ENCODE data around the gene TMEM80. TPM values are rescaled to one million over a fixed set of nuclear protein-coding genes. Genes with fewer than 3 reads are reported as not detected.
"Not testable (repeated sequence)": the region's sequence is repeated elsewhere in the genome, so short reads cannot be mapped to it uniquely, and the experiment has no call there.

TMEM80 gene
- total RNA-seq, 1 experiment from 2014 or later = 17.6 TPM

DNA sequence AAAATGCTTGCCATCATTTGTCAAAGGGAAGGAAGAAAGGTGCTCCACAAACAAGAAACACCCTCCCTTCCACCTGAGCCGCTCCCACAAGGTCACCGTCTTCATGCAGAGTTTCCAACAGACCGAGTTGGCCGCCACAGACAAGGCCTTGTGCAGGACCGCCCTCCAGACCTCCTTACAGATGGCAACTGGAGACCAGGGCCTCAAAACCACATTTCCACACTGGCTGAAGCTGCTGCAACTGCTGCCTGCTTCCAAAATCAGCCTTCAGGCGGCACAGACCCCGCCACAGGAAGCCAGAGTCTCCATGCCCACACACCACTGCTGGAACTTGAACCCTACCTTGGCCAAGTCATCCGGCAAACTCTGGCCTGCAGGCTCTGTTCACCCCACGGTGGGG is 6.9 kb upstream of the TMEM80 start:
- Histone ChIP-seq H3K36me3 (ENCODE audit: insufficient read depth, low read length, poor library complexity, severe bottlenecking) (peaks cover 42% of the 10 kb centered on the region), H3K27me3 (replicated peaks; ENCODE audit: insufficient read depth, low read depth, low read length, poor library complexity) (no peaks in the 10 kb centered on the region), H3K4me1 (ENCODE audit: insufficient read depth, low read length, poor library complexity, severe bottlenecking) (peaks cover 10% of the 10 kb centered on the region), H3K4me3 (ENCODE audit: low read depth, low read length, poor library complexity, severe bottlenecking) (no peak overlapping the region), H3K27ac (ENCODE audit: low read depth, low read length, poor library complexity, severe bottlenecking) (no peak overlapping the region), H3K9me3 (ENCODE audit: low read depth, low read length, poor library complexity, severe bottlenecking) (no peaks in the 10 kb centered on the region)
- no peak for DNase-seq (ENCODE audit: low spot score)
- POLR2A ChIA-PET (ENCODE audit: low non-redundant PET) = no interaction called here
- CTCF ChIA-PET = no interaction called here
- no TSS peak for BruUV-seq (replicated peaks)
- TF ChIP-seq, protein P1, sequence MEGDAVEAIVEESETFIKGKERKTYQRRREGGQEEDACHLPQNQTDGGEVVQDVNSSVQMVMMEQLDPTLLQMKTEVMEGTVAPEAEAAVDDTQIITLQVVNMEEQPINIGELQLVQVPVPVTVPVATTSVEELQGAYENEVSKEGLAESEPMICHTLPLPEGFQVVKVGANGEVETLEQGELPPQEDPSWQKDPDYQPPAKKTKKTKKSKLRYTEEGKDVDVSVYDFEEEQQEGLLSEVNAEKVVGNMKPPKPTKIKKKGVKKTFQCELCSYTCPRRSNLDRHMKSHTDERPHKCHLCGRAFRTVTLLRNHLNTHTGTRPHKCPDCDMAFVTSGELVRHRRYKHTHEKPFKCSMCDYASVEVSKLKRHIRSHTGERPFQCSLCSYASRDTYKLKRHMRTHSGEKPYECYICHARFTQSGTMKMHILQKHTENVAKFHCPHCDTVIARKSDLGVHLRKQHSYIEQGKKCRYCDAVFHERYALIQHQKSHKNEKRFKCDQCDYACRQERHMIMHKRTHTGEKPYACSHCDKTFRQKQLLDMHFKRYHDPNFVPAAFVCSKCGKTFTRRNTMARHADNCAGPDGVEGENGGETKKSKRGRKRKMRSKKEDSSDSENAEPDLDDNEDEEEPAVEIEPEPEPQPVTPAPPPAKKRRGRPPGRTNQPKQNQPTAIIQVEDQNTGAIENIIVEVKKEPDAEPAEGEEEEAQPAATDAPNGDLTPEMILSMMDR (conservative IDR thresholded peaks at IDR 0.05; ENCODE audit: low read depth, low read length) = no peak
- no peak for TF ChIP-seq EZH2 (IDR thresholded peaks at IDR 0.05; ENCODE audit: borderline replicate concordance, low read depth, low read length, poor library complexity, severe bottlenecking)
- intact Hi-C loops (cut with micrococcal nuclease; ENCODE audit: unreplicated experiment) = no loop called here

DNA sequence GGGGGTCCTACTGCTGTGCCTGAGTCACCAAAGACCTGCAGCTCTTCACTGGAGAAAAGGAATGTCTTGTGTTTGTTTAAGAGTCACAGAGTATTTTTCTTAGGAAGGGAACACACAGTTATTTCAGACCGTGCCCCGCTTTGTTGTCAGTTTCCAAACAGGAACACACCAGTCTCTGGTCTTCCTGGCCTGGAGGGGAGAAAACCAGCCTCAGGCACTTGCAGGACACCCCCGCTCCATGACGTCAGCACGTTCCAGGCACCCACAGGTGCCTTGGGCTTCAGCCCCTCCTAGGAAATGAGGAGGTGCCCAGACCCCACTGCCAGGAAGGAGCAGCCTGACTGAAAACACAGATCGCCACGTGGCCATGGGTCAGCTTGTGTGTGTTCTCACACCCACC is 6.0 kb upstream of the TMEM80 start:
- H3K27ac ChIP-seq (ENCODE audit: low read depth, low read length, poor library complexity, severe bottlenecking) = no peak overlapping the region
- no peak for DNase-seq (ENCODE audit: low spot score)
- H3K9me3 ChIP-seq (ENCODE audit: low read depth, low read length, poor library complexity, severe bottlenecking) = no peaks in the 10 kb centered on the region
- TF ChIP-seq EZH2 (IDR thresholded peaks at IDR 0.05; ENCODE audit: borderline replicate concordance, low read depth, low read length, poor library complexity, severe bottlenecking) = no peak
- TF ChIP-seq, protein P1 (conservative IDR thresholded peaks at IDR 0.05; ENCODE audit: low read depth, low read length) = no peak
- CTCF ChIA-PET = no interaction called here
- POLR2A ChIA-PET (ENCODE audit: low non-redundant PET) = no interaction called here
- H3K4me1 ChIP-seq (ENCODE audit: insufficient read depth, low read length, poor library complexity, severe bottlenecking) = peaks cover 16% of the 10 kb centered on the region
- peaks cover 34% of the 10 kb centered on the region for H3K36me3 ChIP-seq (ENCODE audit: insufficient read depth, low read length, poor library complexity, severe bottlenecking)
- no peak overlapping the region for H3K4me3 ChIP-seq (ENCODE audit: low read depth, low read length, poor library complexity, severe bottlenecking)
- H3K27me3 ChIP-seq (replicated peaks; ENCODE audit: insufficient read depth, low read depth, low read length, poor library complexity) = no peaks in the 10 kb centered on the region
- intact Hi-C loops (cut with micrococcal nuclease; ENCODE audit: unreplicated experiment) = no loop called here
- BruUV-seq (replicated peaks) = no TSS peak

DNA sequence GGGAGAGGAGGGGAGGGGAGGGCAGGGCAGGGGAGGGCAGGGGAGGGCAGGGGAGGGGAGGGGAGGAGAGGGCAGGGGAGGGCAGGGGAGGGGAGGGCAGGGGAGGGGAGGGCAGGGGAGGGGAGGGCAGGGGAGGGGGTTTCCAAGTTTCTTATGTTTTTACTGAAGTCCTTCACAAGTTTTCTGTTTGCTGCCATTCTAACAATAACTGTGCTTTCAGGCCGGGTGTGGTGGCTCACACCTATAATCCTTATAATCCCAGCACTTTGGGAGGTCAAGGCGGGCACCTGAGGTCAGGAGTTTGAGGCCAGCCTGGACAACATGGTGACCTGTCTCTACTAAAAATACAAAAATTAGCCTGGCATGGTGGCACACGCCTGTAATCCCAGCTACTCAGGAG is 5.4 kb upstream of the TMEM80 start:
- intact Hi-C loops (cut with micrococcal nuclease; ENCODE audit: unreplicated experiment); H3K4me3 ChIP-seq (ENCODE audit: low read depth, low read length, poor library complexity, severe bottlenecking); H3K27ac ChIP-seq (ENCODE audit: low read depth, low read length, poor library complexity, severe bottlenecking); CTCF ChIA-PET; H3K27me3 ChIP-seq (replicated peaks; ENCODE audit: insufficient read depth, low read depth, low read length, poor library complexity); POLR2A ChIA-PET (ENCODE audit: low non-redundant PET); H3K9me3 ChIP-seq (ENCODE audit: low read depth, low read length, poor library complexity, severe bottlenecking); DNase-seq (ENCODE audit: low spot score); BruUV-seq (replicated peaks): not testable (repeated sequence)
- Histone ChIP-seq H3K4me1 (ENCODE audit: insufficient read depth, low read length, poor library complexity, severe bottlenecking) (peaks cover 16% of the 10 kb centered on the region), H3K36me3 (ENCODE audit: insufficient read depth, low read length, poor library complexity, severe bottlenecking) (peaks cover 31% of the 10 kb centered on the region)

DNA sequence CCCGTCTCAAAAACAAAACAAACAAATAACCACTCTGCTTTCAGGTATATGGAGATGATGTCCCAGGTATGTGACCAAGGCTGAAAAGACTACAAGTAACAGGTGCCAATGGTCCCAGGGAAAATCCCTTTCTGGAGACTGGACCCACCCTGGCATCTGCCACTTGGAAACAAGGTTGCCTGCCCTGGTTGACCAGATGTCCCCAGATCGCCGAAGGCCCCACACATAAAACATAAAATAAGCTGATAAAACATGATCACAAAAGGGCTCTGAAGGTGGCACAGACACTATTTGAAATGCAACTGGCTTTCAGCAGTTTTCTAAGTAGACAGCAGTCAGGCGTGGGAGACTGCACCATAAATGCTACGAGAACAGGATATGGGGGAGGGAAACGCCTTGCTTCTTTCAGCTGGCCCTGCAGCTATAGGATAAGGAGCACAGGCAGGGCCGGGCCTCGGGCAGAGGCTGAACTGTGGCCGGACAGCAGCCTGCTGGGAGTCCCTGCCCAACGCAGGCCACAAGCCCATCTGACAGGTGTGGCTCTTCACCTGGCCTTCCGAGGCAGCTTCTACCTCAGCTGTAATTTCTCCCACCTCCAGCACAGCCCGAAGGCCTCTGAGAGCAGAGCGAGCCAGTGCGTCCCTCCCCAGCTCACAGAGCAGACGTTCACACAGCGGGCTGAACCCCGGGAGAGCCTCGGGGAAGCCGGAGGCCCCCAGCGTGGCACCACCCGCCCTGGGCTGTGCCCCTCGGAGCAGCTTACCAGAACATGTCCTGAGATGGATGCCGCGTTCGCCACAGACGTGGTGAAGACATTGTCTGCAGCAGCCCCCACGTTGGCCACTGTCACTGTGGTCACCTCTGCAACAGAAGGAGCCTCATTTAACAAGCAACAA is 4.6 kb upstream of the TMEM80 start:
- BruUV-seq (replicated peaks) = no TSS peak
- ChIA-PET CTCF (no interaction called here), POLR2A (ENCODE audit: low non-redundant PET) (no interaction called here)
- H3K27me3 ChIP-seq (replicated peaks; ENCODE audit: insufficient read depth, low read depth, low read length, poor library complexity) = no peaks in the 10 kb centered on the region
- no peak for DNase-seq (ENCODE audit: low spot score)
- no peaks in the 10 kb centered on the region for H3K9me3 ChIP-seq (ENCODE audit: low read depth, low read length, poor library complexity, severe bottlenecking)
- intact Hi-C loops (cut with micrococcal nuclease; ENCODE audit: unreplicated experiment) = no loop called here
- H3K27ac ChIP-seq (ENCODE audit: low read depth, low read length, poor library complexity, severe bottlenecking) = no peak overlapping the region
- H3K4me1 ChIP-seq (ENCODE audit: insufficient read depth, low read length, poor library complexity, severe bottlenecking) = peaks cover 16% of the 10 kb centered on the region
- no peak for TF ChIP-seq EZH2 (IDR thresholded peaks at IDR 0.05; ENCODE audit: borderline replicate concordance, low read depth, low read length, poor library complexity, severe bottlenecking)
- TF ChIP-seq, protein P1 (conservative IDR thresholded peaks at IDR 0.05; ENCODE audit: low read depth, low read length) = no peak
- H3K36me3 ChIP-seq (ENCODE audit: insufficient read depth, low read length, poor library complexity, severe bottlenecking) = peaks cover 26% of the 10 kb centered on the region
- no peak overlapping the region for H3K4me3 ChIP-seq (ENCODE audit: low read depth, low read length, poor library complexity, severe bottlenecking)
